Activated CD4-positive, CD25-positive, alpha-beta regulatory T cell treated with anti-CD3 and anti-CD28 coated beads, Interleukin-2, amount 50 U/mL, for 72 hours (primary cell): ENCODE results near the gene PCNX2.

Experiments used
- DNase-seq: peaks from one replicate; pipeline ENCODE4 v3.0.0; 2021

The PCNX2 gene

GRCh38 chr1:233313434-233314155 lies 18.1 kb upstream of the PCNX2 start:
- no peak for DNase-seq

- DNase-seq: no peak
These were observed 9.1 kb upstream of the PCNX2 start for GRCh38 chr1:233304489-233305102.

- DNase-seq: no peak
These were observed 4.8 kb upstream of the PCNX2 start for GRCh38 chr1:233300326-233300725.

GRCh38 chr1:233299450-233299849 lies 3.9 kb upstream of the PCNX2 start:
- no peak for DNase-seq

- DNase-seq: no peak
These were observed 424 bp upstream of the PCNX2 start for GRCh38 chr1:233295975-233296322.

GRCh38 chr1:233294913-233295236 lies 650 bp downstream of the PCNX2 start:
- DNase-seq: no peak

GRCh38 chr1:233293556-233294446 lies 1.7 kb downstream of the PCNX2 start:
- DNase-seq: no peak

- no peak for DNase-seq
These were observed 5.0 kb downstream of the PCNX2 start for GRCh38 chr1:233290396-233291034.

- no peak for DNase-seq
These were observed 5.8 kb downstream of the PCNX2 start for GRCh38 chr1:233289676-233290075.

GRCh38 chr1:233282582-233282886 lies 13.0 kb downstream of the PCNX2 start:
- DNase-seq: no peak

GRCh38 chr1:233281711-233282581 lies 13.6 kb downstream of the PCNX2 start:
- no peak for DNase-seq

GRCh38 chr1:233279971-233280370 lies 15.6 kb downstream of the PCNX2 start:
- DNase-seq: no peak

- DNase-seq: no peak
These were observed 16.9 kb downstream of the PCNX2 start for GRCh38 chr1:233278631-233279030.

- no peak for DNase-seq
These were observed 17.6 kb downstream of the PCNX2 start for GRCh38 chr1:233277637-233278606.

- no peak for DNase-seq
These were observed 25.9 kb downstream of the PCNX2 start for GRCh38 chr1:233269656-233270055.

GRCh38 chr1:233268389-233269022 lies 27.0 kb downstream of the PCNX2 start:
- no peak for DNase-seq

- DNase-seq: no peak
These were observed 33.8 kb downstream of the PCNX2 start for GRCh38 chr1:233261695-233262094.

GRCh38 chr1:233261206-233261605 lies 34.3 kb downstream of the PCNX2 start:
- no peak for DNase-seq

- no peak for DNase-seq
These were observed 37.7 kb downstream of the PCNX2 start for GRCh38 chr1:233257786-233258185.

GRCh38 chr1:233256789-233257188 lies 38.7 kb downstream of the PCNX2 start:
- no peak for DNase-seq

GRCh38 chr1:233256191-233256590 lies 39.3 kb downstream of the PCNX2 start:
- no peak for DNase-seq
